H1 (cell line): ENCODE results near the gene ASB11. TPM values are rescaled to one million over a fixed set of nuclear protein-coding genes. Genes with fewer than 3 reads are reported as not detected.

ENCODE experiments used
- CHD7 ChIP-seq: fragments of 300-600 bp; sonication (generic); IDR thresholded peaks from 2 replicates; pipeline ENCODE4 v1.7.1; 2012; ENCODE audit warnings: low read length, moderate library complexity, mild to moderate bottlenecking, inconsistent platforms; ENCODE audit not compliant: insufficient replicate concordance
- CTCF ChIP-seq, 3 experiments: IDR thresholded peaks; 1 replicate in 2 of 3; 2 replicates in 1 of 3; pipeline versions ENCODE4 v1.5.1 to v1.6.1; 2011; ENCODE audit warnings: low read length in 3 of 3, mild to moderate bottlenecking in 3 of 3, inconsistent platforms in 2 of 3, low read depth in 1 of 3, moderate library complexity in 1 of 3; ENCODE audit not compliant: insufficient read depth in 1 of 3; ENCODE audit errors: control extremely low read depth in 1 of 3
- EZH2 ChIP-seq: fragments of 200-600 bp; sonication (generic); IDR thresholded peaks from 2 replicates; pipeline ENCODE4 v1.7.1; 2012; ENCODE audit warnings: low read depth, mild to moderate bottlenecking, moderate library complexity, low read length, inconsistent platforms; ENCODE audit not compliant: severe bottlenecking
- NRF1 ChIP-seq: IDR thresholded peaks from 2 replicates; pipeline ENCODE4 v1.6.1; 2011; ENCODE audit warnings: mild to moderate bottlenecking, low read depth, low read length, improper control_type of control experiment
- RBBP5 ChIP-seq: IDR thresholded peaks from 2 replicates; pipeline ENCODE4 v1.7.1; 2012; ENCODE audit warnings: low read depth, mild to moderate bottlenecking, inconsistent platforms, low read length, moderate library complexity, borderline replicate concordance
- SRF ChIP-seq: IDR thresholded peaks from 2 replicates; pipeline ENCODE4 v1.6.1; 2011; ENCODE audit warnings: mild to moderate bottlenecking, low read depth, low read length, moderate library complexity
- TBP ChIP-seq: IDR thresholded peaks from 2 replicates; pipeline ENCODE4 v1.6.1; 2011; ENCODE audit warnings: low read depth, low read length, improper control_type of control experiment
- TEAD4 ChIP-seq: IDR thresholded peaks from 2 replicates; pipeline ENCODE4 v1.6.1; 2012; ENCODE audit warnings: low read depth, low read length, inconsistent platforms, mixed read lengths
- polyA plus RNA-seq, 7 experiments: library from polyadenylated mRNA; depleted of rRNA in 3 of 7; stranded (reverse) in 5 of 7; unstranded in 2 of 7; fragments of >200 nt in 5 of 7; fragments of 200-250 nt in 2 of 7; gene quantifications; 1 replicate in 5 of 7; 2 replicates in 1 of 7; 4 replicates in 1 of 7; pipeline versions ENCODE4 v1.2.1 to v1.2.3, GENCODE V29; 2011 to 2013; ENCODE audit warnings: missing spikeins in 2 of 7, mixed read lengths in 2 of 7
- total RNA-seq: library from RNA; stranded (reverse); fragmentation: NEBNext Ultra II Directional; extraction: Animal tissue kit (Norgen Biotek cat#: 25700); gene quantifications from 2 replicates; pipeline ENCODE4 v1.2.1, GENCODE V29; 2021

The ASB11 gene
- total and polyA plus RNA-seq, 2 of the 8 experiments (the other 6 are each of a cell fraction or from before 2014, with no cell fraction given) = not detected

GRCh38 chrX:15345976-15346375 lies 30.5 kb upstream of the ASB11 start (continued):
- no peak for TF ChIP-seq CHD7
- no peak for TF ChIP-seq TBP
- no peak for TF ChIP-seq CTCF (IDR thresholded peaks at IDR 0.05; ENCODE audit: control extremely low read depth in 1 of 3, insufficient read depth in 1 of 3, low read depth in 1 of 3, low read length in 3 of 3)
- TF ChIP-seq EZH2 = no peak
- no peak for TF ChIP-seq RBBP5
- no peak for TF ChIP-seq SRF
- no peak for TF ChIP-seq TEAD4
- no peak for TF ChIP-seq NRF1
